Measurements from ENCODE around the gene ST3GAL3.
"Not testable (repeated sequence)": the region's sequence is repeated elsewhere in the genome, so short reads cannot be mapped to it uniquely, and the experiment has no call there.

ST3GAL3 gene

DNA sequence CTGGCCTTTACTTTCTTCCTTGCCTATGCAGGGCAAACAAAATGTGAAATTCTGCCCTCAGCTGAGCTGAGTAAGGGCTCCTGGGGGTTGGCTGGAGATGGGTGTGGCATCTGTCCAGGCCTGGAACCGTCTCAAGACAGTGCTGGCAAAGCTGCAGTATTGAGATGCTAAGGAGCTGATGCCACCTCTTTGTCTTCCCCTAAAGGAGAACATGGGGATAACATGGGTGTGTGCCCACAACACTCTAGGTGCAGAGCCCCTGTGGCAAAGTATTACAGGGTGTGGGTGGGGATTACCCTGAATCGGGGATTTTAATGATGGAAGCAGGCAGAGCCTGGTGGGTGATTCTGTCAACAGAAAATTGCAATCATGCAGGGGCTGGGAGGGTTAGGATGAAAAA, 2.5 kb upstream of the ST3GAL3 start:
- DNase-seq: no peak

DNA sequence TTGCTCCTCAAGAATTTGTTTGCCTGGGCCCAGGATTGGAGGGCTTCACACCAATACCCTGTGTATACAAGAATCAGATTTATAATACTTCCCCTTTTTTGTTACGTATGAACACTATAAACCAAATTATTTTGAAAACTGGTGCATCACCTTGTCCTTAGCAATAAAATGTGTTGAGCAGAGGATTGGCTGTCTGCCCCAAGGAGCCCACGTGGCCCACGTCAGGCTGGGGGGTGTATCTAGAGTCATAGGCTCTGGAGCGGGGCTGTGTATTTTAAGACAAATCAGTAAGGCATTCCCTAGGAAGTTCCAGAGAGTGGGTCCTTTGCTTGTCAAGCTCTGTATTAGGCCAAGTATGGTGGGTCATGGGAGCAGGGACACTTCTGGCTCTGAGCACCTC, 2.0 kb upstream of the ST3GAL3 start:
- DNase-seq: no peak

DNA sequence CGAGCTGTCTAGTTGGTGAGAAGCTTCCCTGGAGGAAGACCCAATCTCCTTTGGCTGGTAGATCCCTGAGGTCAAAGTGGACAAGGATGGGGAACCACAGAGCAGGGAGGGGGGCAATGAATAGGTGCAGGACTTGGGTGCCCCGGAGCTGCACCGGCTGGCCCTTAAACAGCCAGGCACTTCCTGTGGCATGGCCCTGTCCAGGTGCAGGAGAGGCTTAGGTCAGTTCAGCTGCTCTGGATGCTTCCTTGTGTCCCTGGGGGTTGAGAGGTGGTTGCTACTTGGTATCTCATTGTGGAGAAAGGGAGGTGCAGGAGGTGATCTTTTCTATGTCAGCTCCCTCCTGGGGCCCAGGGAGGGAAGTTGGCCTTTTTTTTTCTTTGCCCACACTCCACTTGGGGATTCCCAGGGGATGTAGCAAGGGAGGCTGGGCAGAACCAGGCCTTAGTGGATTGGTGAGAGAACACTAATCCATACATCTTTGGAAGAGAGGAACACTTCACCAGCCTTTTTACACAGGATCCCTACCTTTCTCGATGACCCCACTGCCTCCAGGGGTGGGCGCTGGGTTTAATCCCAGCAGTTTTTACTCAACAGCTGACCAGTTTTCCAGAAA, 1.2 kb upstream of the ST3GAL3 start:
- DNase-seq: no peak

DNA sequence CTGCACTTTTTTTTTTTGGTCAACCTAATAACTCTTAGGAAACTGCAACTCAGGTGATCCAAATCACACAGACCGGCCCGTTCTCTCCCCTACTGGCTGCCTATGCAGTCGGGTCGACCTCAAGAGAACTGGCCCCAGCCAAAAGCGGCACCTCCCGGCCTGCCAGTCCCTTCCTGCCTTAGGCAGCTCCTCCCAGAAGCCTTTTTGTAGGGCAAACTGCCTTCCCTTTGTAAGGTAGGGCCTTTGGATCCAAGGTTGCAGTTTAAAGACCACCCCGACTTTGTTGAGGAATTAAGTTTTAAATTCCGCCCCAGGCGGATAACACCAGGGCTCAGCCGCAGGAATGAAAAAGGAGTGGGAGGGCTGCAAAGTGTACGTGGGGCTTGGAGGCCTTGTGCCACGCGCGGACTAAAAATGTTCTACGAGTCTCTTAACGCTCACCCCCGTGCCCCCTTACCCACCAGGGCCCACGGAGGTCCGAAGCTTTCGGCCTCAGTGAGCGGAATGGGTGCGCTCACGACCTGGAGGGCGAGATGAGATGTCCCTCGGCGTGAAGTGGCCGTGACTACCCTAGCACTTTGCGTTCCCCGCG, 642 bp upstream of the ST3GAL3 start:
- peak; percentile 7 for DNase-seq

DNA sequence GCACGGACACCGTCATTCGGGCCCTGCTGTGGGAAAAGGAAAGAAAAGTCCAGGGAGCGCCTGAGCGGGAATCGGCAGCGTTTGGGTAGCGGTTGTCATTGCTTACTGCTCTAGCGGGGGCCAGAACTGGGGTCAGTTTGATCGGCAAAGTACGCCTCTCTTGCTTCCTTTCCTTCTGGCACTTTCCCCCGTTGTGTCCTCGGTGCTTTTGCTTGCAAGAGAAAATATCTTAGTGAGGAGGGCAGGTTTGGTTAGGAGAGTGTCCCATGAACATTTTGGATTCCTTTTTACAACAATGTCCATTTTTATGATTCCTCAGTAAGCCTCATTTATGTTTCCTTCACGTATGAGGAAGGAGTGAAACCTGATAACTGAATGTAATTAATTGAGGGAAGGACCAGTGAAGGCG, 670 bp downstream of the ST3GAL3 start:
- no peak for DNase-seq

DNA sequence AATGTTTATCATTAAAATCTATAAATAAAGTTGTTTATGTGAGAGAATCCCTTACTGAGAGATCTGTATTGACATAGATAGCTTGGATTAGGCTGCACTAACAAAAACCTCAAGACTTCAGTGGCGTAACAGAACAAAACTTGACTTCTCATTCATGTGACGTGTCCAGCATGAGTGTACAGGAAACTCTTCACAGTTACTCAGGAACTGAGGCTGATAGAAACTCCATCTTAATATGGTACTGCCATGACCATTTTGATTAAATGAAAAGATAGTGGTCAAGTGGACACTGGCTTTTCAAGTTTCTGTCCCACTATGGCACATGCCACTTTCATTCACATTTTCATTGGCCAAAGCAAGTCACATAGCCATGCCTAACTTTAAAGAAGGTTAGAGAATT, 3.7 kb downstream of the ST3GAL3 start:
- no peak for DNase-seq

DNA sequence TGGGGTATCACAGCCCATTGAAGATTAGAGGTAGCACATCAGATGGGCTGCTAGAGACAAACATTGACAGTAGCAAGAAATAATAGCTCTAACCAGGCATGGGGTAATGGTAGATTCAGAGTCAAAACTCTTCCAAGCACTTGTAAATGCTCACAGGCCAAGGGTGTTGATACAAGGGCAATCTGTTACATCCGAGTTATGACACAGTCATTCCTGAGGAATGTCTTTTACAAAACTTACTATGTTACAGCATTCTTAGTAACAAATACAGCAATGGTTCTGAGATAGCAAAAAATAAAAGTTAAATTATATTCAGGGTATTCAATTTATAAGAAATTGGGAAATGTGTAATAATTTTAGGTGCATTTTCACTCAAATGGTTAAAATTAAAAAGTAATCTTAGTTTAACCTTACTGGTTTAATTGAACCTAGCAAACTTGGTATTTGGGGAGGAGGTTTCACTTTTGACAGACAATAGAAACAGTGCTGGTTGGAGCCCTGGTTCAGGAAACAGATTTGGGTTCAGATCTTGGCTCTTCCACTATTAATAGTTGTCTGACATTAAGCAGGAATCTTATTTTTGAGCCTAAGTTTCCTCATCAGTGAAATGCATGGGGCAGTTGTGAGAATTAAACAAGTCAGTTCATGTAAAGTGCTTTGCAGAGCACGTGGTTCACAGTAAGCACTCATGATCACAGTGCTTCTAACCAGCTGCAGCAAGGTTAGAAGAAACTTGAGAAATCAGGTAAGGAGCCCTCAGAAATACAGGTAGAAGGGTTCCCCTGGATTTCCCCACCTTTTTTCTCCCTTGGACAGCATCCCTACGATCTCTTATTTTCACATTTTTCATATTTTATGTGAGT, 4.4 kb downstream of the ST3GAL3 start:
- DNase-seq: no peak

DNA sequence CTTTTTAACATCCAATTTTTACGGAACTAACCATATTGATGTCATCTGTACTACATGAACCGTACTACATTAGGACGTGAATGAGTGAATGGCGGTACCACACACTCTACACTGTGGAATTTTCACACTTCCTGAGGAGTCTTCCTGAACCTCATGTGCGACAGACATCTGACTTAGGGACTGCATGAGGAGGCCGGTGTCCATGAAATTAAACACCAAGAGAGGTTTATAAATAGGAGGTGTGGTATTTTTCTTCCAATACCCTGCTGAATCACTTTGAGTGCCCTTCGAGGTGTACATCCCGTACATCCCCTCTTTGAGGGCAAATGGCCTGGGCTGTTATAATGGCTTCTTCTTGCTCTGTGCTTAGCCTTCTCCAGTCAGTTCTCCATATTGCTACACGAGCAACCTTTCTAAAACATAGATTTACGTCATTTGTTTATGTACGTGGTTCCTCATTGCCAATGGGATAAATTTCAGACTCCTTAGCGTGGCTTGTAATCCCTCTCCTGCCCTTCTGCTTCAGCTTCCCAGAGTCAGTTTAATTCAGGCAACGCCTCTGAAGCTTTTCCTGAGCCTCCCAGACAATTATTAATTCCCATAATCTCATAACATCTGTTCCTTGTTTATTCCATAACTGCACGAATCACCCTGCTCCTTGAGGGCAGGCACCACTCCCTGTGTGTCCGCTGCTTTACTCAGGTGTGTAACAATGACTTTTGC, 9.4 kb downstream of the ST3GAL3 start:
- no peak for DNase-seq

DNA sequence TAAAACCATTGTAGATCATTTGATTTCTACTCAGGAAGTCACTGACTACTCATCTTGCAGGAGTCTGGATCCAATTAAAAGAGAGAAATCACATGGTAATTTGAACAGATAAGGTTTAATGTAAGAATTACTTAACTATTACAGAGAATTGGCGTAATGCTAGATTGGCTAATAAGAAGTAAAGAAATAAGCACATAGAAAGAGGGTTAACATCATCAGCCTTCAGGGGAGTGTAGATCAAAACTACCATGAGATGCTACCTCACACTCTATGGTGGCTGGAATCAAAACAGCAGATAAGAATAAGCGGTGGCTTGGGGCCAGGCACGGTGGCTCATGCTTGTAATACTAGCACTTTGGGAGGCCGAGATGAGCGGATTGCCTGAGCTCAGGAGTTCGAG, 11.7 kb downstream of the ST3GAL3 start:
- no peak for DNase-seq

DNA sequence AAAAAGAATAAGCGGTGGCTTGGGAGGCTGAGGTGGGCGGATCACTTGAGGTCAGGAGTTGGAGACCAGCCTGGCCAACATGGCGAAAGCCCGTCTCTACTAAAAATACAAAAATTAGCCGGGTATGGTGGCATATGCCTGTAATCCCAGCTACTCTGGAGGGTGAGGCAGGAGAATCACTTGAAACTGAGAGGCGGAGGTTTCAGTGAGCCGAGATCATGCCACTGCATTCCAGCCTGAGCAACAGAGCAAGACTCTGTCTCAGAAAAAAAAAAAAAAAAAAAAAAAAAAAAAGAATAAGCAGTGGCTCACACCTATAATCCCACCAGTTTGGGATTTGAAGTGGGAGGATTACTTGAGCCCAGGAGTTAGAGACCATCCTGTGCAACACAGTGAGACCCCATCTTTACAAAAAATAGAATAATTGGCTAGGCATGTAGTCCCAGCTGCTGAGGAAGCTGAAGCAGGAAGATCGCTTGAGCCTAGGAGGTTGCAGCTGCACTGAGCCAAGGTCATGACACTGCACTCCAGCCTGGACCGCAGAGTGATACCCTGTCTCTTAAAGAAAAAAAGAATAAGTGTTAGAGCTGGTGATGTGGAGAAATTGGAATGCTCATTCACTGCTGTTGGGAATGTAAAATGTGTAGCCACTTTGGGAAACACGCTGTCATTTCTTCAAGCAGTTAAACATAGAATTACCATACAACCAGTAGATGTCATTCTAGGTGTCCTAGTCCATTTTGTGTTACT, 12.5 kb downstream of the ST3GAL3 start:
- DNase-seq: not testable (repeated sequence)

DNA sequence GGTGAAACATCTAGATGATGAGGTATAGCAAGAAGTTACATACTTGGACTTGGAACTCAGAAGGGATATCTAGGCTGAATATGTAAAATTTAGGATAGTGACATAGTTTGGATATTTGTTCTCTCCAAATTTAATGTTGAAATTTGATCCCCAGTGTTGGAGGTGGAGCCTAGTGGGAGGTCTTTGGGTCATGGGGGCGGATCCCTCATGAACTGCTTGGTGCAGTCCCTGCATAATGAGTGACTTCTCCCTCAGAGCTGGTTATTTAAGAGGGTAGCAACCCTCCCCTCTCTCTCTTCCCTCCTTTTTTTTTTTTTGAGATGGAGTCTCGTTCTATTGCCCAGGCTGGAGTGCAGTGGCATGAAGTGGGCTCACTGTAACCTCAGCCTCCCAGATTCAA, 15.5 kb downstream of the ST3GAL3 start:
- DNase-seq: no peak

DNA sequence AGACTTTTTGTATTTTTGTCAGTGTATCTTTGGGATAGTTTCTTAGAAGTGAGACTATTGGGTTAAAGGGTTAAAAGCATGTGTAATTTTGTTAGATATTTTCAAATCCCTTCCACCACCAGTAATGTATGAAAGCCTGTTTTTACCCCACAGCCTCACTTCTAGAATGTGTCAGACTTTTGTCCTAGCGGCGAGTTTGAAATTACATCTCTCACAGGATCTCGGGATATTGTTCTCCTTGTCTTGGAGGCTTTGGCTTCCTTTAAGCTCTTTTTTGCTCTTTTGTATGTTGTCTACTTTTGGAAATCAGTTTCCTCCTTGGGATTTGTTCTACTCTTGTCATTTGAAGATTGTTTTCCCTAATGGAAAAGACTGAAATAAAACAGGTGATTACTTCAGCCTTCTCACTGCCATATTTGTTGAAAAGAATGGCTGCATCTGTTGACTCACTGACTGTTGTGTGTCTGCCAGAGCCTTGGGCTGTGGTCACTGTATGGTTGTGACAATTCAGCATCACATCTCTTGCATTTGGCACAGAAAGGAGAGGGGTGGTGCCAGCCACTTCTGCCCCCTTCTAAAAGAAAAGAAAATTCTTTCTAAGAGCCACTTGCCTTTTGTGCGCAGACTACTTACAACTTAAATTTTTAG, 22.6 kb downstream of the ST3GAL3 start:
- DNase-seq: no peak

DNA sequence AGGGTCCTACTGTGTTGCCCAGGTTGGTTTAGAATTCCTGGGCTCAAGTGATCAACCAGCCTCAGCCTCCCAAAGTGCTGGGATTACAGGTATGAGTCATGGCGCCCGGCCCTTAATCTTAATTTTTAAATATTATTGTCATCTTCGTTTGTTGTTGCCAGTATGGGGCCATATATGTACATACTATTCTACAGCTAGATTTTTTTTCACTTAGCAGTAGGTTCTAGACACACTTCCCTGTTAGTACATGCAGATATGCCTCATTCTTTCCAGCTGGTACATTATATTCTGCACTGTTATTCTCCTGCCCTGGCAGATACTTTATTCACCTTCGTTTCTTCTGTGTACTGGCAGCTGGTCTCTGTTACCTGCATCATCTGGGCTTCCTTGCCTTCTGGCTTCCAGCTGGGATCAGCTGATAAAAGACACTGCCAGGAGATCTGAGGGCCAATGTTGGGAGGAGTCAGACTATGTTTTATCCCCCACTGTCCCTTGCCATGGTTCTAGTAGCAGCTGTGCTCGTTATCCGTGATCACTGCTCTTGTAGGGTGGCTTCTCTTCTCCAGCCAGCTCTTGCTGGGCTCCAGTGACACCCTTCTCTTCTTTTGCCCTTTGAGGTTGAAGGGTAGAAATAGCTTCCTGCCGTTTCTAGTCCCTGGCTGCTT, 24.7 kb downstream of the ST3GAL3 start:
- DNase-seq: no peak

DNA sequence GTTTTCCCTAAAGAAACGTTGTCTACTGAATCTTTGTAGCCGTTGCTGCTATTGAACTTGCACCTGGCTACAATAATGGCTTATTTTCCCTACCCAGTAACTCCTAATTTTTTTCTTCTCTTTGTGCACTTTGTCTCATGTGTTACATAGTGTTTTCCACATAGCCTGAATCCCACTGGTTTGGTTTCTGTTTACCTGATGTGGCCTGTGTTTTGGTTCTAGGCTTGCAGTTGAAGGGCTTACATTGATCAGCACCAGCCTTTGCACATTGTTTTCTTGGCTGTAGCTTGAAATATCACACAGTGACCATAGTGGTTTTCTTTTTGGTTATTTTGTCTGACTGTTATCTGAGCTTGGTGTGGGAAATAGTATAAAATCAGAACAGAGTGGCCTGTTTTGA, 29.5 kb downstream of the ST3GAL3 start:
- DNase-seq: no peak

DNA sequence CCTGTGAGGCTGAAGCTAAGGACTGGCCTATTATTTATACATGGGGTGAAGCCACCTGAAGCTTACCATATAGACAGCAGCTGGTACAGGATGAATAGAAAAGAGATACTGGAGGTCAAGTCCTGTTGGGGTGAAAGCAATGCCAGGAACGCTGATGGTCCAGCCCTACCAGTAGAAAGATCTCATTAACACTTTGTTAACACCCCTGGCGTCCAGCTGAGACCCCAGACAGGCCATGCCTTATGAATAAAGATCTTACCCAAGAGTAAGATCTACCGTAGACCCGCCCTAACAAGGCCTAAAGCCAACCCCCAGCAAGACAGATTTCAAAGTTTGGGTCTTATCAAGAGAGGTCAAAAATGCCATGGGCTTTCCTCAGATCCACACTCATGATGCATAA, 34.7 kb downstream of the ST3GAL3 start:
- no peak for DNase-seq

DNA sequence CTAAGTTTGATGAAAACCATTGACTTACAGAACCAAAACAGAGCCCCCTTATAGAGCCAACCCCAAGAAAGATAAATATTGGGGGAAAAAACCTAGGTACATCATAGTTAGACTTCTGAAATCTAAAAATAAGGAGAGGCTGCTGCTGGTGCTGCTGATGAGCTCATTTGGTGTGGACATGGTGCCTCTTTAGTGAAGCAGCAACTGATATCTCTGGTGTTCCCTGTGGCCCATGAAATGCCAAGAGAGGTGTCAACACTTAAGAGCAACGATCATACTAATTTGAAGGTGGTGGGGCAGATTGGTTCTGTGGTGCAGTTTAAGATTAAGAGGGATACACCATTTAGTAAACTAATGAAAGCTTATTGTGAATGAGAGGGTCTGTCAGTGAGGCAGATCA, 35.9 kb downstream of the ST3GAL3 start:
- DNase-seq: no peak

DNA sequence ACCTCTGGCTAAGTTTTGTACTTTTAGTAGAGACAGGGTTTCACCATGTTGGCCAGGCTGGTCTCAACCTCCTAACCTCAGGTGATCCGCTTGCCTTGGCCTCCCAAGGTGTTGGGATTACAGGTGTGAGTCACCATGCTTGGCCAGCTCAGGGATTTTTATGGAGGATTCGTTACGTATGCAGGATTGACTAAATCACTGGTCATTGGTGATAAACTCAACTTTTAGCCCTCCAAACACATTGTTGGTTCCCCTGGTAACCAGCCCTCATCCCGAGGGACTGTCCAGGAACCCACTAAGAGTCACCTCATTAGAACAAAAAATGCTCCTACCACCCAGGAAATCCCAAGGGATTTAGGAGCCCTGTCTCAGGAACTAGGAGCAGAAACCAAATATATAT, 40.4 kb downstream of the ST3GAL3 start:
- DNase-seq: no peak

DNA sequence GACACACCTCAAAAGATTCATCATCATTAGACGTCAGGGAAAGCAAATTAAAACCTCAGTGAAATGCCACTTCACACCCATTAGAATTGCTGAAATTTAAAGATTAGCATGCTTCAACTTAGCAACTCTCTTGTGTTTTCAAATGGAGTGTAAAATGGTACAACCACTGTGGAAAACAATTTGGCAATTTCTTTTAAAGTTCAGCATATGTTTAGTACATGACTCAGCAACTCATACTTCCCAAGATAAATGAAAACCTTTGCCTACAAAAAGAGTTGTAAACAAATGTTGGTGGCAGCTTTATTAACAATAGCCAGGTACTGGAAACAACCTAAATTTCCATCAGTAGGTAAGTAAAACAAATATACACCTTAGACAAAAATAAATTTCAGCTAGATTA, 42.7 kb downstream of the ST3GAL3 start:
- no peak for DNase-seq

DNA sequence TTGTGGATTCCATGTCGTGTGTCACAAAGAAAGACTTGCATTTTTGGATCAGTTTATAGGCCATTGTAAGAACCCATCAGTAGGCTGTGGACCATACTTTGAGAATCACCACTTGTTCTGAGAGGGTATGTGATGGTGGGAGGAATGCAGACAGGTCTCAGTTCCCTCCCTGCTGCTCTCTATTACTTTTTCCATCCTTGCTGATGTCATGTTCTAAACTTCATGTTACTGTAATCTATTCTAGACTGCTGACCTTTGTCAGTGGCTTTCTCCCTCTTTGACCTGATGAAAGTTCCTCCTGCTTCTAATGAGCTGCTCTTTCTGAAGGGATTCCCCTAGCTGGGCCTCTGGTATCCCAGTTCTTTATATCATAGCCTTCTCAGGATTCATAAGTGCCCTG, 46.1 kb downstream of the ST3GAL3 start:
- DNase-seq: no peak

DNA sequence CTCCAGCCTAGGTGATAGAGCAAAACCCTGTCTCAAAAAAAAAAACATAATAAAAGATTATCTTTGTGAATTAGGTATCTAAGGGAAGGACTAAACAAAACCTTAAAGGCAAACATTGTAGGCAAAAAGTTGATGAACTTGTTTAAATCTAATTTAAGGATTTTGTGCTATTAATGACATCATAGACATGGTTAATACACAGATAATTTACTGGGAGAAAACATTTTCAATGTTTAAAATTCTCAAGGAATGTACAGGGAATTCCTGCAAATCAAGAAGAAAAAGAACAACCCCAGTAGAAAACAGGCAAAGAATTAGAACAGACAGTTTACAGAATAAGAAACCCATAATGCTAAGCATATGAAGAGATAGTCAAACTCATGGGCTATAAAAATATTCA, 47.6 kb downstream of the ST3GAL3 start:
- no peak for DNase-seq

DNA sequence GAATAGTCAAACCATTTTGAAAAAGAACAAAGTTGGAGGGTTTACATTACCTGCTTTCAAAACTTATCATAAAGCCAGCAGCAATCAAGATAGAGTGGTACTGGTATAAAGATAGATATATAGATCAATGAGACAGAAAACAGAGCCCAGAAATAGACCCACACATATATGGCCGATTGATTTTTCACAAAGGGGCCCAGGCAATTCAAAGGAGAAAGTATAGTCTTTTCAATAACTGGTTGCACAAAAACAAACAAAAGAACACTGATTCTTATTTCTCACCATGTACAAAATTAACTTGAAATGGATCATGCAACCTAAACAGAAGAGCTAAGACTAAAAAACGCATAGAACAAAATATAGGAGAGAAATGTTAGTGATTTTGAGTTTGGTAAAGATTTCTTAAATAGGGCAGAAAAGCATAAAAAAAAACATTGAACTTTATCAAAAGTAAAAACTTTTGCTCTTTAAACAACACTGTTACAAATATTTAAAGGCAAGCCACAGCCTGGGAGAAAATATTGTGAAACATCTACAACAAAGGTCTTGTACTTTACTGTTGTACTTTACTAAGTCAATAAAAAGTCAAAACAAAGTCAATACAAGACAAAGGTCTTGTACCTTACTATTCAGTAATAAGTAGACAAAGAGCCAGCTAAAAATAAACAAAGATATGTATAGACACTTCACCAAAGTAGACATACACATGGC, 50.2 kb downstream of the ST3GAL3 start:
- no peak for DNase-seq
